Activated effector memory CD4-positive, alpha-beta T cell treated with Interleukin-2 at 50 U/mL for 16 hours (primary cell): ENCODE measurements around the gene EIF4A3.
A peak's percentile ranks its signal among the peaks of the same experiment; 100 is the strongest.
"Not testable (repeated sequence)": the region's sequence is repeated elsewhere in the genome, so short reads cannot be mapped to it uniquely, and the experiment has no call there.

ENCODE experiments used
- DNase-seq: peaks from one replicate; pipeline ENCODE4 v3.0.0-alpha.2; 2020

Gene EIF4A3

DNA sequence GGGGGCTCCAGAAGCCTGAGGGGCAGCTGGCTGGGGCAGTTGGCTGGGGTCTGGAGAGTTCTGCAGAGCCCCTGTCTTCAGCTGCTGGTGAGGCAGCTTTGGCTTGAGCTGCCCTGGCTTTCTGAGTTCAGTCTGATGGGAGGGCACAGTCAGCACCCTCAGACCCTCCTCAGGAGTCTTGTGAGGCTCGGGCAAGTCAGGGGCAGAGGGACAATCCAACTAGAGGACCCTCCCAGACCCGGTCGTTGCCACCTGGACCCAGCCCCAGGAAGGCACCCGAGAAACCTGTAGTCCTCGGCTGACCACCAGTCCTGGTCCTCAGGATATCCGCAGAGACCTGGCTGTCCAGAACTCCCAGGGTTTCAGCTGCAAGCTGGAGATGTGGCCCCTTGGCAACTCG is 24.8 kb upstream of the EIF4A3 start:
- no peak for DNase-seq

DNA sequence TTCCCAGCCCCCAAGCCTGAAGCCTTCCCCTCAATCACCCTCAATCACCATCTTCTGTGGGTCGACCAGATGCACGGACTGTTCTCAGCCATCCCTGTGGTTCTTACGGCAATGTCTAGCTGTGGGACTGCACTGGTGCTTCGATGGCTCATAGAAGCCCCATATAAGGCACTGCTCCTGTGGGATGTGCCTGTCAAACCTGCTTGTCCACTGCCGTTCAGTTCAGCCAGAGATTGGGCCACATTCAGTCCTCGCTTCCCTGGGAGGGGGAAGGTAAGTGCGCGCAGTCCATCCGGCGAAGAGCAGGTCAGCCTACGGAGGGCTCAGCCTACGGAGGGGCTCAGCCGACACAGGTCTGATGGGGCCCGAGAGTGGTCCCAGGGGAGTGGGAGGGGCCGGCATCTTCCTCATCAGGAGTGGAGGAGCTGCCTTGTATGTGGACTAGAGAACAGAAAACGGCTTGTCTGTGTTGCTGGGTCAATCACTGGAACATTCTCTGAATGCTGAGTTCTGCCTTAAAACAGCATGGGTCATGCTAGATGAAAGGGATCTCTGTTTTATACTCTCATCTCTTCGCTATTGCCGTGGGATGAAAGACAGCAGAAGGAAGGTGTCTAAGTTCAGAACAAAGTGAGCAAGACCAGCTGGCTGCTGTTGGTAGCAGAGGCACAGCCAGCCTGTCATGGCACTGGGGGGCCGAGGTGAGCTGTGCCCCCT is 23.0 kb upstream of the EIF4A3 start, which contains the start of gene CARD14:
Gene CARD14 (plus strand): TSS at position 247 of the 717 bp plus-strand sequence. CDS start 11,409 bp downstream, outside the sequence.
- no peak for DNase-seq

DNA sequence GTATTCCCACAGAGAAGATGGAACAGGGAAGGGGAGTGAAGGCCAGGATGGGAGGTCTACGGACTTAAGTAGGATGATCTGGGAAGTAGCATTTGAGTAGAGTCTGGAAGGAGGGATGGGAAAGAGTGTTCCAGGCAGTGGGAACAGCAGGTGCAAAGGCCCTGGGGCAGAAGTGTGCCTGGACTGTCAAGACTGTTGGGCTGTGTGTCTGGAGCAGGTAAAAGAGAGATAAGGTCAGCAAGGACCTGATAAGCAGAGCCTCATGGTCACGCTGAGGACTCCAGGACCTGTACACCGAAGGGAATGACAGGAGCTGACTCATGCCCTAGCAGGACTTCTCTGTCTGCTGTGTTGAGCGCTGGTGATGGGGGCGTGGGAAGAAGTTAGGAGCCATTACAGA is 22.2 kb upstream of the EIF4A3 start:
- DNase-seq = no peak

DNA sequence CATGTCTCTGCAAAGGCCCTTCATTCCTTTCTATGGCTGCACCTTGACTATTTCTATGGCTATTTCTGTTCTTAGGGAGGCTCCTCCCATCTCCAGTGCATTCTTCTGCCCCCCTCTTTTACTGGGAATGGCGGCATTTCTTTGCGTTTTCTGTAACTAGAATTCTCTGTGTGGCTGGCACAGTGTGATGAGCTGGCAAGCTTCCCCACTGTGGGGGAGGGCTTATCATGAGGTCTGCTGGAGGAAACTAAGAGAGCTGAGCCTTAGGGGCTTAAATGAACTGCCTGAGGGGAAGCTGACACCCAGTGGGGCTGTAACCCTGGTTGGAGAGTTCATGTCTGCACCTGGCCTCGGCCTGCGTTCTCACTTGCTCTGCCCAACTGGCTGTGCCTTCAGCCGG is 21.4 kb upstream of the EIF4A3 start:
- no peak for DNase-seq

DNA sequence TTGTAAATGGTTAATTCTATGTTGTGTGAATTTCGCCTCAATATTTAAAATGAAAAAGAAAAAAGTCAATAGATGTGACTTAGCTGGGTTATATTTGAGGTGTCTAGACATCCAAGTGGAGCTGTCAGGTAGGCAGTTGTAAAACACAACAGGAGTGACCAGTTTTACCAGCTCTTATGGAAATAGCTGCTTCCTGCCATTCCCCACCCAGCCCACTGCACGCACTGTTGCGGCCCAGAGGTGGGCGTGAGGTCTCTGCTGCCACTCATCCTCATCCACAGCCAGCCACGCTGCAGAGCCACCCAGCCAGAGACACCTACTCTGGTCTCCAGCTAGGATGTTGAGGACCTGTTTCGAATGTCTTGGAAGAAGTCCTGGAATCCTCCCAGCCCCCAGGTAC is 19.5 kb upstream of the EIF4A3 start:
- DNase-seq = no peak

DNA sequence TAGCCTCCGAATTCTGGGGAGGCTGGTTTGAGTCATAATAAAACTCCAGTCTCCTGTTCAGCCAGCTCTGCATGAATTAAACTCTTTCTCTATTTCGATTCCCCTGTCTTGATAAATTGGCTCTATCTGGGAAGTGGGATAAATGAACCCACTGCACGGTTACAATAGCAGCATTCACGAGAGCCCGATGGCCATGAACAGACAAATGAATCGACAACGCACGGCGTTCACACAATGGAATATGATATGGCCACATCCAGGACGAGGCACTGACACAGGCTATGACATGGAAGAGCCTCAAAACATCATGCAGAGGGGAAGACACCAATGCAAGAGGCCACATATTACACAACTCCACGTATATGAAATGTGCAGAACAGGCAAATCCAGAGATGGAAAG is 17.3 kb upstream of the EIF4A3 start:
- no peak for DNase-seq

DNA sequence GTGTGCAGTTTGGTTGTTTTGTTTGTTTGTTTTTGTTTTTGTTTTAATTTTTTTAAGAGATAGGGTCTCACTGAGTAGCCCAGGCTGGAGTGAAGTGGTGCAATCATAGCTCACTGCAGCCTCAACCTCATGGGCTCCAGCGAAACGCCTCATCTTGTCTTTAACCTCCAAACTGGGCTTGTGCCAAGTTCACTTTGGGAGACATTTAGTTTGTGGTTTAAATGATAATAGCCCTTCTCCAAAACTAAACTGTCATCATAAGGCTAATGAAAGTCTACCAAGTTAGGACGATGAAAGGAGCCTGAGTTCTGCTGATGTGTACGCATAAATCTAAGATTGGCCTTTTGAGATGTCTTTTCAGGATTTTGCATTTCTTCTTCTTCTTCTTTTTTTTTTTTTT is 16.4 kb upstream of the EIF4A3 start:
- DNase-seq = no peak

DNA sequence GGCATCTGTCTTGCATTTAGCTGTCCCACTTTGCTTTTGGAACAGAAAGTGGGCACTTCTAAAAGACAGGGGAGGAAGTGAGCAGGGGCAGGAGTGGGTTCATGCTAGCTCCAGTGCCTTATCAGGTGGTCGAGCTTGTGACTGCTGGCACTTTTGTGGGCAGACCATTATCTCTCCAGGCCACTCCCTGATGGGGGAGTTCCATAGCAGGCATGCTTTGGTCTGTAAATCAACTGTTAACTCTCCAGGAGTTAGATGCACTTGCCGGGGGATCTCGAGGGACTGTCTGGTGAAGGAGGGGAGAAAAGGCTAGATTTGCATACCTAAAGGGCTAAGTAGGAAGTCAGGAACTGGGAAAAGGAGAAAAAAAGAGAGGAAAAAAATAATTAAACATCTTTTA is 13.6 kb upstream of the EIF4A3 start:
- DNase-seq = no peak

DNA sequence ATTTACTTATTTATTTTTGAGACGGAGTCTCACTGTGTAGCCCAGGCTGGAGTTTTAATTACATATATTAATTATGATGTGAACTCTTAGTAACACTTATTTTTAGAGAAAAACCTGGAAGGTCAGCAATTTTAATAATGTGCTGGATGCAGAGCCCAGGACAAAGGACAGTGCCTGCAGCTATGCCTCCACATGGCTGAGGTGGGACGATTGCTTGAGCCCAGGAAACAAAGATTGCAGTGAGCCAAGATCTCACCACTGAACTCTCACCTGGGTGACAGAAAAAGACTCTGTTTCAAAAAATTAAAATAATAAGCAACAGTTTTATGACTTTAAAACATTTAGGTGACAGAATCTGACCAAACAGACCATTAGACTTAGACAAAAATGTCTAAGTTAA is 11.9 kb upstream of the EIF4A3 start:
- DNase-seq = no peak

DNA sequence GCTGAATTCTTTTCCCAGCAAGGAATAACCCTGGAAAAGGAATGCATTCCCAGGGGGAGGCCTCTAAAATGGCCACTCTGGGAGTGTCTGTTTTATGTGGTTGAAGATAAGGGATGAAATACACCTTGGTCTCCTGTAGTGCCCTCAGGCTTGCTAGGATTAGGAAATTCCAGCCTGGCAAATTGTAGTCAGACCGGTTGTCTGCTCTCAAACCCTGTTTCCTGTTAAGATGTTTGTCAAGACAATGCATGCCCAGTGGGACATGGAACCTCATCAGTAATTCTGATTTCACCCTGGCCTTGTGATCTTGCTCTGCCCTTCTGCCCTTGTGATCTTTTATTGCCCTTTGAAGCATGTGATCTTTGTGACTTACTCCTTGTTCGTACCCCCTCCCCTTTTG is 8.7 kb upstream of the EIF4A3 start:
- DNase-seq = not testable (repeated sequence)

DNA sequence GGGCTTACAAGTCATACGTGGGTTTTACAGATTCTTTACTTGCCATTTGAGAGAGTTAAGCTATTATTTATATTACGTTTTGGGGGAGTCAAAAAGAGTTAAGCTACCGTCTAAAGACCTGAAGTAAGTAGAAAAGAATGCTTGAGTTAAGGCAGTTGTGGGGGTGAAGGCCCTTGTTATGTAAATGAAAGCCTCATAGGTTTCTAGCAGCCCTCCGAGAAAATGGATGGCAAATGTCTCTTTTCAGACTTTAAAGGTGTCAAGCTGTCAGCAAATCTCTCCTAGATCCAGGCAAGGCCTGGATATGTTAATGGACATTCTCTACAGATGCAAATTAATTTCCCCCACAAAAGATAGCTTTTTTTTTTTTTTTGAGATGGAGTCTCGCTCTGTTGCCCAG is 7.2 kb upstream of the EIF4A3 start:
- no peak for DNase-seq

DNA sequence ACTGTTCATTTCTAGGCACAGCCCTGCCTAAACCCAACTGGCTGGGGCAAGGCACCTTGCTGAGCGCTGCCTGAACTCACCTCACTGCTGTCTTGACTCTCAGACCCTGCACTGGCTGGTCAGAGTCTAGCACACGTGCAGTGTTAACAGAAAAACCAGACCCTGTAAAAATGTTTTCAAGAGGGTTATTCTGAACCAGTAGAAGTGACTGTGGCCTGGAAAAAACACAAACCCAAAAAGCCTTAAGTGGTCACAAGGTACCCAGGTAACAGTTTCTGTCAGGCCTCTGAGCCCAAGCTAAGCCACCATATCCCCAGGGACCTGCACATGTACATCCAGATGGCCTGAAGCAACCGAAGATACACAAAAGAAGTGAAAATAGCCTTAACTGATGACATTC is 6.1 kb upstream of the EIF4A3 start:
- DNase-seq = no peak

DNA sequence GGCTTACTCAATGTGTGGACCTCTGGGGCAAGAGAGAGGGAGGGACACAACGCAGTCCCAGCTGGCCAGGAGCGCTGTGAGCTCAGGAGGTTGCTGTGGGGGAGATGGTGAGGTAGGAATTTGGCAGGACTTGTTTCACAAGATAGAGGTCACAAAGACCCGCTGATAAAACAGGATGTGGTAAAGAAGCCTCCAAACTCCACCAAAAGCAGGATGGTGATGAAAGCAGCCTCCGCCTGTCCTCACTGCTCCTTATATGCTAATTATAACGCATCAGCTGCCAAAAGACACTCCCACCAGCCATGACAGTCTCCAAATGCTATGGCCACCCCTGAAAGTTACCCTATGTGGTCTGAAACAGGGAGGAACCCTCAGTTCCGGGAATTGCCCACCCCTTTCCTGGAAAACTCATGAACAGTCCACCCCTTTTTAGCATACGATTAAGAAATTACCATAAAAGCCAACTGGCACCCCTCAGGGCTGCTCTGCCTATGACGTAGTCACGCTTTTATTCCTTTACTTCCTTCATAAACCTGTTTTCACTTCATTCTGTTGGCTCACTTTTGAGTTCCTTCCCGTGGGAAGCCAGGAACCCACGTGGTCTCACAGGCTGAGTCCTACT is 5.3 kb upstream of the EIF4A3 start:
- DNase-seq = no peak

DNA sequence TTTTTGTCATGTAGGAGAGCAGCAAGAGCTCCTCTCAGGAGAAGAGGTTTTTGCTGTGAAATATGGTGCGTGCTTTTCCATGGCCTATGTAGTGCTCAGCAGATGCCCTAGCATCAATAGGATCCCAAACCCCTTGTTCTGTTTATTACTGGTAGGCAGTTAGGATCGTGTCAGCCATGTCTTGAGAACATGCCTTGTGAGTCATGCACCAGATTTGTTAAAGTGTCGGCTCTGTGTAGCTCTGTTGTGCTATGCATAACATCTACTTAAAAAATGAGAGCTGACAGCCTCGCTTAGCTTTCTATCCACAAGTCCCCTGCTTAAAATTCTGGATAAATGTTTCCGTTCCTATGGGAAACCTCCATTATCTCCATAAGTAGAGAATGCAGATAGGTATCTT is 4.4 kb upstream of the EIF4A3 start:
- no peak for DNase-seq

DNA sequence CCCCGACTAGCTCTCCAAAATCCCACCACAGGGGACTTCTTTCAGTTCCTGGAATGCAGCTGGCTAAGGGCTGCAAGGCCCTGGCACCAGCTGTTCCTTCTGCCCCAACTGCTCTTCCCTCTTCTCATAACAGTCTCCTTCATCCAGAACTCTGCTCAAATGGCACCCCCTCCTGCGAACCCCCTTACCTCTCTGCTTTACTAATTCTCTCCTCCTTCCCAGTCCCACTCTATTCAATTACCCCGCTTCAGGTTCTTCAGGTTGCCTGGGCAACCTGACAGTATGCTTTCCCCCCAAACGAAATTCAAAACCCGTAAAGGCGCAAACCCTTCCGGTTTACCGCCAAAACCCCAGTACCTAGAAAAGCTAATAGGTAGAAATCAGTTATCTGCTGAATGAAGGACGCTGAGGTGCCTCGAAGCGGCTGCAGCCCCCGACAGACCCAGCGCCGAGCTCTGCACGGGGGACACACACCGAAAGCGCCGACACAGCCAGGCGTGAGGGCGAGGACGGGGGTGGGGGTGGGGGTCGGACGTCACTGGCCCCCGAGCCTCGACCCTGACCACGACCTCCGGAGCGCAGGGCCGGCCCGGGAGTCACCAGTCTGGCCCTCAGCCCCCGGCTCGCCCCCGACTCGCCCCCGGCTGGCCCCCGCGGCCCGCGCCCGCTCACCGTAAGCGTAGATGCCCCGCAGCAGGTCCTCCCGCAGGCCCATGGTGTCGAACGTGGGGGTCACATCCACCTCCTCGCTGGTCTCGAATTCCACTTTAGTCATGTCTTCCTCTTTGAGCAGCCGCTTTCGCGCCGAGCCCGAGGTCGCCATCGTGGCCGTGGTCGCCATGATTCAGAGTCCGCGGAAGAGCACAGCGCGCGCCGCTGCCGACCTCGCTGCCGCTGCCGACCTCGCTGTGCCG is 550 bp downstream of the EIF4A3 start:
- peak; percentile 2 for DNase-seq

DNA sequence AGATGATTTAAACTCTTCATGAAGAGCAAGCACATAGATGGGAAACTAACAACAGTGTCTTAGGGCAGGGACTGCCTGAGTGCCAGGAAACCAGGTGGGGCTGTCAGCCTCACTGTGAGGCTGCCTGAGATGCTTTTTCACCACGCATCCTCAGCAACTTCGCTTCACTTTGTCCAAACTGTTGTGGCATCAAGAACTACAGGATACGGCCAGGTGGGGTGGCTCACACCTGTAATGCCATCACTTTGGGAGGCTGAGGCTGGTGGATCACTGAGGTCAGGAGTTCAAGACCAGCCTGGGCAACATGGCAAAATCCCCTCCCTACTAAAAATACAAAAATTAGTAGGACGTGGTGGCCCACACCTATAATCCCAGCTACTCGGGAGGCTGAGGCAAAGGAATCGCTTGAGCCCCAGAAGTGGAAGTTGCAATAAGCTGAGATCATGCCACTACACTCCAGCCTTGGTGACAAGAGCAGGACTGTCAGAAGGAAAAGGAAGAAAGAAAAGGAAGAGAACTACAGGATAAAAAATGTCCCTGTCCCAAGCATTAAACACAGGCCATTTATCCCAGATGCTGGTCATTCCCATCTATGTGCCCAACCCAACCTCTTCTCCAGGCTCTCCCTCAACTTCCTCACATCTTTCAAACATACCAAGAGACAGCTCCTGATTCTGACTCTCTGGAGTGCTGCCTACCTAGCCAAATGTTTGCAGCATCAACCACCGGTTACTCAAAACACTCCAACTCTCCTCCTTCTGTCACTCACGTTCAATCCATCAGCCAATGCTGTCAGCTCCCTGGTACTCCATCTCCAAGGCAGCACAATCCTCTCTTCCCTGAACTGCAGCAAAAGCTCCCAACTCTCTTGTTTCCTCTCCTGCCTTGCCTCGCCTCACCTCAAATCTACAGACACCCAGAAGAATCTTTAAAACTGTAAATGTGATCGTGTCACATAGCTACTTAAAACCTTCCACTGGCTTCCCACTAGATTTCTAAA is 1.6 kb downstream of the EIF4A3 start:
- no peak for DNase-seq

DNA sequence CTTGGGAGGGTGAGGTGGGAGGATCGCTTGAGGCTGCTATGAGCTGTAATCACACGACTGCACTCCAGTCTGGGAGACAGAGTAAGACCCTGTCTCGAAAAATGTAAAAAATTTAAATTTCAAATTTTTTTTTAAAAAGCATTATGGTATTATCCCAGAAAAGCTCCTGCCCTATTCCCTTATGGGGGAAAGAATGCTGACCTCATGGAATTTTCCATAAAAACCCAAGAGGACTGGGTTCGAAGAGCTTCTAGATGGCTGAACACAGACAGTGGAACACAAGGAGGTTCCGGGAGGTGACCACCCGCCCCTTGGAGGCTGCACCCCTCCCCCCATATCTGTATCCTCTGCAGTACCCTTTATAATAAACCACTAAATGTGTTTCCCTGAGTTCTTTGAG is 4.0 kb downstream of the EIF4A3 start:
- DNase-seq = no peak

DNA sequence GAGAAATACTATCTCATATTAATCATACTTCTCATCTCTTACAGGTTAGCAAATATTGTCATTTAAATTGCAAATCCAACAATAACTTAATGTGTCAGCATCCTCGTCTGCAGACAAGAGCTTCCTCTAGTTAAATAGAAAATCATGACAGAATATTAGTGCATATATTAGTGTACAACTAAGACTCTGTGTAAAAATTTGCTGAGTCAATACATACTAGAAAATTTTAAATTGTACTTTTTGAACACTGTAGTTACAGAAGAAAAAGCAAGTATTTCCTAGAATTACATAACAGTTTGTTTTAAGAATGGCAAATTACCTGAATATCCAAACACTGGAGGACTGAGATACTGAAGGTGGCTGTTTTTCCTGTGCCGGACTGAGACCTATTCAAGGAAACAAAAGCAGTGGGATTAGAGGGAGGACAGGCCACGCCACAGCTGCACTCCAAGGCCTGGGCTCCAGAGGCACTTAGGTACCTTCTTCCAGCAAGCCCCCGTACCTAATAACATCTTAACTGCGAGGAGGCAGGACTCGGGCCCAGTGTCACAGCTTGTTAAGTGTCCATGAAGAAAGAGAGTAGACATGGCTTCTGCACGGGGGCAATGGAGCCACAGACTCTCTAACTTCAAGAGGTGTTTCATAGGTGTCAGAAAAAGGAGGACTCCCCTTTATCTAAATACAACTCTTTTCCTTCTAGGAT is 5.3 kb downstream of the EIF4A3 start:
- no peak for DNase-seq

DNA sequence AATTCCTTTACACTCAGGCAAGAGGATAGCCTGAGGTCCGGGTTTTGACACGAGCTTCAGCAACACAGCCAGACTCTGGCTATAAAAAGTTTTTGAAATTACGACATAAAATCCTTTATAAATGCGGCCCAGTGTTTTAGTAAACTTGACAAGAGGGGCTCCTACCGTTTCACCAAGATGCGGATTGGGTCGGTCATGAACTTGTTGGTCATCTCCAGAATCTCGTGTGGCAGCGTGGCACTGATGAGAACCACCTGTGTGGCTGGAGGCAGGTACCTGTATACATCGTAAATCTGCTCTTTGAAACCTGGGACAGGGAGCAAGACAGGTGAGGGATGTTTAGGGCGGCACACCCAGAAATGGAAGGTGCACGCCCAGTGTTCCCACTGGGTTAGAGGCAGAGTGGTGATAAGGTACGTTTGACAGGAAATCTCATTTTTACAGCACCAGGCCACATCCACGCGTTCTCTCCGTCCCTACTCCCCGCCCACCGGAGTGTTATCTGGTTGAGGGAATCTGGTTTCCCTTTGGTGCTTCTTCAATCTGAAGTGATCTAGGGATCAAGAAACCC is 8.0 kb downstream of the EIF4A3 start:
- DNase-seq = no peak

DNA sequence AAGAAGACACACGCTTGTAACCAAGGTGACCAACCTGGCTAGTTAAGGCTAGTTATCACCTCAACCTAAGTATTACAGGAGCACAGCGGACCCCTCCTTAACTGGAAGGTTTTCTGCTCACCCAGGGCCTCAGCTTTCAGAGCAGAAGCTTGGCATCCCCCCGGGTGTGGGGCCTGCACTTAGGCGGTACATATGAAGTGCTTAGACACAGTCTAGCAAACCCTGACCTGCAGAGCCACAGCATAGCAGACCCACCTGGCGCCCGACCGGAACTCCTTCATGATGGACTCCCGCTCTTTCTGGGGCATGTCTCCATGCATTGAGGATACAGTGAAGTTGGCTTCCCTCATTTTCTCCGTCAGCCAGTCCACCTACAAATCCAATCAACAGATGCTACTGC is 9.8 kb downstream of the EIF4A3 start:
- DNase-seq = no peak

DNA sequence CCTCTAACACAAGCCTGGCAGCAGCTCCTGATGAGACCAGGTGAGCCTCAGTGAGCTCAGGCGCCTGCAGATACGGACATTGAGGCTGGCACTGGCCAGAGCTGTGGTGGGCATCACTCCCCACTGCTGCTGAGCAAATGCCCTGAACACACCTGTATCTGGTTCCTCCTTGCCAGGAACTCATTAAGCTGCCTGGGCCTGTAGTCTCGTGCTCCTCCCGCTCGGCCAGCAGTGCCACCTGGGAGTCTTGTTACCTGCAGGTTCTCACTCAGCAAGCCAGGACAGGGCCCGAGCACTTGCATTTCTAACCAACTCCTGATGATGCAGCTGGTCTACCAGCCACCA is 13.3 kb downstream of the EIF4A3 start:
- DNase-seq = no peak
